ENCODE measurements around the gene GDPD1. TPM values are rescaled to one million over a fixed set of nuclear protein-coding genes. Genes with fewer than 3 reads are reported as not detected.
A peak's percentile ranks its signal among the peaks of the same experiment; 100 is the strongest.
"Not testable (repeated sequence)": the region's sequence is repeated elsewhere in the genome, so short reads cannot be mapped to it uniquely, and the experiment has no call there.

The GDPD1 gene
- total RNA-seq, 3 donors from 2014 or later = 0.96 to 5.9 (median 4.8) TPM

DNA sequence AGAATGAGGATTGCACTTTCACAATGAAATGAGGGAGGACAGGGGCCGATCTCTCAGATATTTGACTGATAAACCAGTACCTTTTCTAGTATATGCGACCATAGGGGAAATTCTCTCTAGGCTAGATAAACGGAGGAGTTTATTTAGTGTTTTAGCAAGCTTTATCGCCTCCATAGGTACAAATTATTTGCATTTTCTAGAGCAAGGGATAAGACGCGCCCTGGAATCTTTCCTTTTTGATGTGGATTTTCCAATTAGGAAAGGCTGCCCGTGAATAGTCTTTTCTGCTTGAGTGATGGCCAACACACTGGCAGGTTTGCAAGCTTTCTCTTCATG is 351 bp upstream of the GDPD1 start:
- DNase-seq (ENCODE audit: low spot score in 2 of 2) = no peak
- Histone ChIP-seq H3K9me3 (no peaks in the 10 kb centered on the region), H3K4me1 (no peaks in the 10 kb centered on the region), H3K36me3 (no peaks in the 10 kb centered on the region), H3K4me3 (peak overlapping the region; percentile 64 to 92 (median 84)), H3K27ac (no peak overlapping the region), H3K27me3 (no peaks in the 10 kb centered on the region)
- TF ChIP-seq POLR2AphosphoS5 (IDR thresholded peaks at IDR 0.05) = no peak
- TF ChIP-seq, protein P1, sequence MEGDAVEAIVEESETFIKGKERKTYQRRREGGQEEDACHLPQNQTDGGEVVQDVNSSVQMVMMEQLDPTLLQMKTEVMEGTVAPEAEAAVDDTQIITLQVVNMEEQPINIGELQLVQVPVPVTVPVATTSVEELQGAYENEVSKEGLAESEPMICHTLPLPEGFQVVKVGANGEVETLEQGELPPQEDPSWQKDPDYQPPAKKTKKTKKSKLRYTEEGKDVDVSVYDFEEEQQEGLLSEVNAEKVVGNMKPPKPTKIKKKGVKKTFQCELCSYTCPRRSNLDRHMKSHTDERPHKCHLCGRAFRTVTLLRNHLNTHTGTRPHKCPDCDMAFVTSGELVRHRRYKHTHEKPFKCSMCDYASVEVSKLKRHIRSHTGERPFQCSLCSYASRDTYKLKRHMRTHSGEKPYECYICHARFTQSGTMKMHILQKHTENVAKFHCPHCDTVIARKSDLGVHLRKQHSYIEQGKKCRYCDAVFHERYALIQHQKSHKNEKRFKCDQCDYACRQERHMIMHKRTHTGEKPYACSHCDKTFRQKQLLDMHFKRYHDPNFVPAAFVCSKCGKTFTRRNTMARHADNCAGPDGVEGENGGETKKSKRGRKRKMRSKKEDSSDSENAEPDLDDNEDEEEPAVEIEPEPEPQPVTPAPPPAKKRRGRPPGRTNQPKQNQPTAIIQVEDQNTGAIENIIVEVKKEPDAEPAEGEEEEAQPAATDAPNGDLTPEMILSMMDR (IDR thresholded peaks at IDR 0.05) = no peak
- TF ChIP-seq POLR2A (IDR thresholded peaks at IDR 0.05) = no peak
- intact Hi-C loops (cut with DNase I; ENCODE audit: low total_unique reads) = no loop called here

DNA sequence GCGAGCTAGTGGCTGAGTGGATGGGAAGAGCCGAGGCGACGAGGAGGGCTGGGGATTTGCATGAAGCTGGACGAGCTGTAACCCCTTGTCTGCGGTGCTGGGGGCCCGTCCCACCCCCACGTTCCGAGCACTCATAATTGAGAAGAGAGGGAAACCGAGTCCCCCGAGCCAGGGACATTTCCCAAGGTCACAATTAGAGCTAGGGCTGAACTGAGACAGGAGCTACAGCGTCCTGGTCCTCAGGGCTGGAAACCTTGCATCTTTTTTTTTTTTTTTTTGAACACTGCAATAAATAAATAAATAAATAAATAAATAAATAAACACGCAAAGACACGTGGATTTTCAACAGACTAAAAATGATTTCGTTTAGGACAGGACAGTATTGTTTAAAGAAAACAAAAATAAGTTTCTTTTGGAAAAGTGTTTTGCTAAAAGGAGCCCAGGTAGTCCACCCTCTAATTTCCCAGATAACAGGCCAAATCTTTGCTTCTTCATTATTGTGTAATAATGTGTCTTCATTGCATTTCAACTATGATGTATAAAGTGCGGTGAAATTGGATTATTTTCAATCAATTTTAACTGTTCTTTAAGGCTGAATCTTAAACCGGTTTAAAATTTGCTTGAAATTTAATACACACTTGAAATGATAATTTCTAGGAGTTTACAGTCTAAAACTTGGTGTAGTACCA is 992 bp downstream of the GDPD1 start:
- Histone ChIP-seq H3K4me3 (peak overlapping the region; percentile 64 to 92 (median 84)), H3K36me3 (no peaks in the 10 kb centered on the region), H3K4me1 (no peaks in the 10 kb centered on the region), H3K27me3 (no peaks in the 10 kb centered on the region), H3K27ac (peak overlapping the region; percentile 86 to 91), H3K9me3 (no peaks in the 10 kb centered on the region)
- intact Hi-C loops (cut with DNase I; ENCODE audit: low total_unique reads) = no loop called here
- TF ChIP-seq POLR2AphosphoS5 (IDR thresholded peaks at IDR 0.05) = no peak
- no peak for DNase-seq (ENCODE audit: low spot score in 2 of 2)

DNA sequence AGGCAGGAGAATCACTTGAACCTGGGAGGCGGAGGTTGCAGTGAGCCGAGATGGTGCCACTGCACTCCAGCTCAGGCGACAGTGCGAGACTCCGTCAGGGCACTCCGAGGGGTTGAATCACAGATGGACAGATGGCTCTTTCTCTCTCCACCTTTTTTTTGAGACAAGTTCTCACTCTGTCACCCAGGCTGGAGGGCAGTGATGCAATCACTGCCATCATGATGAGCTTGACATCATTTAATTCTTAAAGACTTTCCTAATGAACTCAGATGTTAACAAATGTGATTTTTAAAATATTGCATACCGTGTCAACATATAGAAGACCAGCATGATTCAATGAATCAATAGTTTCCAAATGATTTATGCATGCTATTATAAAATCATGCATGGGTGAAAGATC is 3.5 kb downstream of the GDPD1 start:
- intact Hi-C loops (cut with DNase I; ENCODE audit: low total_unique reads) = no loop called here
- no peak for DNase-seq (ENCODE audit: low spot score in 2 of 2)
- no peak overlapping the region for H3K4me3 ChIP-seq
- no peaks in the 10 kb centered on the region for H3K9me3 ChIP-seq
- TF ChIP-seq, protein P1 (IDR thresholded peaks at IDR 0.05) = no peak
- TF ChIP-seq POLR2A (IDR thresholded peaks at IDR 0.05) (no peak), POLR2AphosphoS5 (IDR thresholded peaks at IDR 0.05) (no peak)
- H3K27ac ChIP-seq = no peak overlapping the region
- no peaks in the 10 kb centered on the region for H3K4me1 ChIP-seq
- no peaks in the 10 kb centered on the region for H3K27me3 ChIP-seq
- no peaks in the 10 kb centered on the region for H3K36me3 ChIP-seq

DNA sequence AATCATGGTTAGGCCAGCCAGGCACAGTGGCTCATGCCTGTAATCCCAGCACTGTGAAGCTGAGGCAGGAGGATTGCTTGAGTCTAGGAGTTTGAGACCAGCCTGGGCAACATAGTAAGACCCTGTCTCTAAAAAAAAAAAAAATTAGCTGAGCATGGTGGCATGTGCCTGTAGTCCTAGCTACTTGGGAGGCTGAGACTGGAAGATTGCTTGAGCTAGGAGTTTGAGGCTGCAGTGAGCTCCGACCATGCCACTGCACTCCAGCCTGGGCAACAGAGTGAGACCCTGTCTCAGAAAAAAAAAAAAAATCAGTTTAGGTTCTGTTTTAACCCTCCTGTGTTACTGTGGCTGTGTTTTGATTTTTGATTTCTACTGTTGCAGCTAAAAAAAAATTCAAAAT is 8.3 kb downstream of the GDPD1 start:
- DNase-seq (ENCODE audit: low spot score in 2 of 2); H3K27me3 ChIP-seq; H3K36me3 ChIP-seq; intact Hi-C loops (cut with DNase I; ENCODE audit: low total_unique reads); H3K9me3 ChIP-seq; H3K27ac ChIP-seq; H3K4me3 ChIP-seq; H3K4me1 ChIP-seq: not testable (repeated sequence)

DNA sequence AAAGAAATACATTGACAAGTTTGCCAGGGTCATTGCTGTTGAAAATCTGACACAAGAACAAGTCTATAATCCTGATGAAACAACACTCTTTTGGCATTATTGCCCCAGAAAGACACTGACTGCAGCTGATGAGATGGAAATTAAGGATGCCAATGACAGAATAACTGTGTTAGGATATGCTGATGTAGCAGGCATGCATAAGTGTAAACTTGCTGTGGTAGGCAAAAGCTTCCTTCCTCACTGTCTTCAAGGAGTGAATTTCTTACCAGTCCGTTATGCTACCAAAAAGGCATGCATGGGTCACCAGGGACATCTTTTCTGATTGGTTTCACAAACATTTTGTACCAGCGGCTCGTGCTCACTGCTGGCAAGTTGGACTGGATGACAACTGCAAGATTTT is 10.5 kb downstream of the GDPD1 start:
- intact Hi-C loops (cut with DNase I; ENCODE audit: low total_unique reads) = no loop called here
- Histone ChIP-seq H3K4me3 (no peak overlapping the region), H3K4me1 (no peaks in the 10 kb centered on the region), H3K36me3 (no peaks in the 10 kb centered on the region), H3K9me3 (no peaks in the 10 kb centered on the region), H3K27me3 (no peaks in the 10 kb centered on the region), H3K27ac (no peak overlapping the region)
- DNase-seq (ENCODE audit: low spot score in 2 of 2) = no peak
- TF ChIP-seq POLR2A (IDR thresholded peaks at IDR 0.05) (no peak), POLR2AphosphoS5 (IDR thresholded peaks at IDR 0.05) (no peak)
- TF ChIP-seq, protein P1 (IDR thresholded peaks at IDR 0.05) = no peak

DNA sequence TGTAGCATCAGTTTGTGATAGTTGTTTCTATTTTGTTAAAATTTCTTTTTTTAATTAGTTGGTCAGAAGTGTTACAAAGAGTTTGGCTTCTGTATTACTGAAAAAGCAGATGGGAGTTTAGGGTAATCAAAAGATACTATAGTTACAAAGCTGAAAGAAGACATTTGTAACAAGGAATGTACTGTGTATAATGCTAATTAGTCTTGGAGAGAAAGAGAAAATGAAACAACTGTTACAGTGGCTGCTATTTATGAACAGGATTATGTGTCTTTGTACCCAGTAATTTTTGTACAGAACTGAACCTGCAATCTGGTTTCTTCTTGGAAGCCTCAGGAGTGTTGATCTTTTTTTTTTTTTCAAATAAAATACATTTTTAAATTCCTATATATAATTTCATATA is 14.3 kb downstream of the GDPD1 start:
- intact Hi-C loops (cut with DNase I; ENCODE audit: low total_unique reads) = no loop called here
- H3K9me3 ChIP-seq = no peaks in the 10 kb centered on the region
- H3K36me3 ChIP-seq = no peaks in the 10 kb centered on the region
- DNase-seq (ENCODE audit: low spot score in 2 of 2) = no peak
- no peak overlapping the region for H3K27ac ChIP-seq
- H3K27me3 ChIP-seq = no peaks in the 10 kb centered on the region
- H3K4me3 ChIP-seq = no peak overlapping the region
- TF ChIP-seq POLR2A (IDR thresholded peaks at IDR 0.05) (no peak), POLR2AphosphoS5 (IDR thresholded peaks at IDR 0.05) (no peak)
- TF ChIP-seq, protein P1 (IDR thresholded peaks at IDR 0.05) = no peak
- no peaks in the 10 kb centered on the region for H3K4me1 ChIP-seq

All from breast epithelium (tissue), 4 donors.